ENCODE data around the gene PCNA. TPM values are rescaled to one million over a fixed set of nuclear protein-coding genes. Genes with fewer than 3 reads are reported as not detected.
"Not testable (repeated sequence)": the region's sequence is repeated elsewhere in the genome, so short reads cannot be mapped to it uniquely, and the experiment has no call there.

The PCNA gene
- polyA plus RNA-seq, 1 donor: 54.9 TPM

- no peak for DNase-seq
These were observed 23.8 kb downstream of the PCNA start for GRCh38 chr20:5095931-5096330.

DNA sequence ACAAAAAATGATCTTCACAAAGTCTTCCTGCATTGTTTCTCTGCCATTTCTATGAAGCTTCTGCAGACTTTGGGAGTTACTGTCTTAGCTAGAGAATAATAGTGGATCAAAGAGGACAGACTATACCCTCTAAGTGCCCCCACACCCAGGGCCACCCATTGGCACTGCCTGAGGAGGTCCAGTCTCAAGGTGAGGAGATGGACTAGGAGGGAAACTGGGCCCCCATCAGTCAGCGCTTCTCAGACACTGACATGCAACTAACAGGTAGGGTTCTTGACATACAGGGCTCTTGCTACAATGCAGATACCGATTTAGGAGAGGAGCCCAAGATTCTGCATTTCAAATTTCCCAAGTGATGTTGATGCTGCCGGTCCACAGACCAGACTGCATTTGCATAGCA, 24.3 kb downstream of the PCNA start:
- no peak for DNase-seq

- no peak for DNase-seq
These were observed 26.9 kb downstream of the PCNA start for GRCh38 chr20:5092765-5093339.

- no peak for DNase-seq
These were observed 27.9 kb downstream of the PCNA start for GRCh38 chr20:5091902-5092301.

- DNase-seq: peak; percentile 20
These were observed 29.6 kb downstream of the PCNA start for GRCh38 chr20:5090191-5090590.

DNA sequence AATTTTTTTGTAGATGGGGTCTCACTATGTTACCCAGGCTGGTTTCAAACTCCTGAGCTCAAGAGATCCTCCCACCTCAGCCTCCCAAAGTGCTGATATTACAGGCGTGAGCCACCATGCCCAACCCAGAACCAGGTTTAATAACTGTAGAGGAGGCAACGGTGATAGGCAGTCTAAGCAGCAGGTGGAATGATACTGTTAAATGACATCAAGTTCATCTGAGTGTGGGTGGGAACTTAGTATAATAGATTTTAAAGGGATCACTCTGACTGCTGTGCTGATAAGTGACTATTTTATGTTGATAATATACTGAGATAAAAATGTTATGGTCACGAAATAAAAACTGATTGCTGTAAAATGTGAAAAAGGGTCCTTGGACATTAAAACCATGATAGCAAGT, 31.1 kb downstream of the PCNA start:
- DNase-seq: no peak

- DNase-seq: no peak
These were observed 34.4 kb downstream of the PCNA start for GRCh38 chr20:5085380-5085779.

DNA sequence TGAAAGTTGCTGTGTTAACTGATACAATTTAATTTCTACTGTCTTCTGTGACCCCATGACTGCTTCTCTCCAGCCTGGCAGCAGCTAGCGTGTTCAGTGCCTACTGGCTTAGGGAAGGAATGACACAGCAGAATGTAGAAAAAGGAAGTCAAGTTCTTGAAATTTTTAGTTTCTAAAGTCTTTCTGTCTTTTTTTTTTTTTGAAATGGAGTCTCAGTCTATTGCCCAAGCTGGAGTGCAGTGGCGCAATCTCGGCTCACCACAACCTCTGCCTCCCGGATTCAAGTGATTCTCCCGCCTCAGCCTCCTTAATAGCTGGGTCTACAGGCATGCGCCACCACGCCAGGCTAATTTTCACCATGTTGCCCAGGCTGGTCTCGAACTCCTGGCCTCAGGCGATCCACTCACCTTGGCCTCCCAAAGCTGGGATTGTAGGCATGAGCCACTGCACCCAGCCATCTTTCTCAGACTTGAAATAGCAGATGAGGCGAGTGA, 39.3 kb downstream of the PCNA start:
- peak; percentile 21 for DNase-seq

- DNase-seq: peak; percentile 25
These were observed 41.3 kb downstream of the PCNA start for GRCh38 chr20:5078399-5078958.

DNA sequence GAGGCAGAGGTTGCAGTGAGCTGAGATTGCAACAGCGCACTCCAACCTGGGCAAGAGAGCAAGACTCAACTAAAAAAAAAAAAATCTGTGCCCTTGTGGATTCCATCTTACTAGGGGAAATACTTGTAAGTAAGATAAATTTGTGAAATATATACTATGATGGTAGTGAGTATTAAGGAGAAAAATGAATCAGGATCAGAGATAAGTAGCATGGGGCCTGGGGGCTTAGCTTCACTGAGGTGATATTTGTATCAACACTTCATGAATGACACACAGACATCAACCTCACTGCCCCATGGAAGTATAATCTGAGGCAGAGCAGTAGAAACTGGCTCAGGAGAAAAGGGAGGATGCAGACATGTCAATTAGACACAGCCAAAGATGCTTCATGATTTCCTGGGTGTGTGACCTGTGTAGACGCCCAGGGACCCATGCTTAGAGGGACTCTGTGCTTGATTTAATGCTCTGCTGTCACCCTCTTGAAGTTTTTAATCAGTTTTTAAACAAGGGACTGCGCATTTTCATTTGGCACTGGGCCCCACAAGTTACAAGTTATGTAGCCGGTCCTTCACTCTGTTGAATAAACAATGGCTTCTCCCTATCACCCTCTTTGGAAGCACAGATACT, 41.9 kb downstream of the PCNA start:
- DNase-seq: no peak

DNA sequence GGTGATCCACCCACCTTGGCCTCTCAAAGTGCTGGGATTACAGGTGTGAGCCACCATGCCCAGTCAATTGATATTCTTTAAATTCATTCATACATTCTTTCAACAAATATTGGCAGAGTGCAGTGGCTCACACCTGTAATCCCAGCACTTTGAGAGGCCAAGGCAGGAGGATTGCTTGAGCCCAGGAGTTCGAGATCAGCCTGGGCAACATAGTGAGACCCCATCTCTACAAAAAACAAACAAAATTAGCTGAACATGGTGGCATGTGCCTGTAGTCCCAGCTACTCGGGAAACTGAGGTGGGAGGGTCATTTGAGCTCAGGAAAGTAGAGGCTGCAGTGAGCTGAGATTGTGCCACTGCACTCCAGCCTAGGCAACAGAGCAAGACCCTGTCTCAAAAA, 42.8 kb downstream of the PCNA start:
- DNase-seq: not testable (repeated sequence)

- no peak for DNase-seq
These were observed 45.5 kb downstream of the PCNA start for GRCh38 chr20:5074232-5074674.

DNA sequence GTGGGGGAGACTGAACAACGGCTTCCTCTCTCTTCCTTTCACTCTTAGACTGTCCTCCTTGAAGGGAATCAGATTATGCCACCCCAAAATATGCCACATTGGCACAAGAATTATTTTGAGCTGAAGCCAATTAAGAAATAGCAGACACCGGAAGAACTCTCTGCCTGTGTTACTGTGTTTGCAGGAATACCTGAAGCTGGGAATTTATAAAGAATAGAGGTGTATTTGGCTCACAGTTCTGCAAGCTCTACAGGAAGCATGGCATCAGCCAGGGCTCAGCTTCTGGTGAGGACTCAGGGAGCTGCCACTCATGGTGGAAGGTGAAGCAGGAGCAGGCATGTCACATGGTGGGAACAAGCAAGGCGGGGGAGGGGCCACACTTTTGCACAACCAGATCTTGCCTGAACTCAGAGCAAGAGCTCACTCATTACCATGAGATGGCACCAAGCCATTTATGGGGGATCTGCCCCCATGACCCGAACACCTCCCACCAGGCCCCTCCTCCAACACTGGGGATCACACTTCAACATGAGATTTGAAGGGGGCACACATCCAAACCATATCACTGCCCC, 46.0 kb downstream of the PCNA start:
- DNase-seq: no peak

- DNase-seq: peak; percentile 34
These were observed 46.8 kb downstream of the PCNA start for GRCh38 chr20:5072756-5073659.

- not testable (repeated sequence) for DNase-seq
These were observed 47.8 kb downstream of the PCNA start for GRCh38 chr20:5071942-5072341.

DNA sequence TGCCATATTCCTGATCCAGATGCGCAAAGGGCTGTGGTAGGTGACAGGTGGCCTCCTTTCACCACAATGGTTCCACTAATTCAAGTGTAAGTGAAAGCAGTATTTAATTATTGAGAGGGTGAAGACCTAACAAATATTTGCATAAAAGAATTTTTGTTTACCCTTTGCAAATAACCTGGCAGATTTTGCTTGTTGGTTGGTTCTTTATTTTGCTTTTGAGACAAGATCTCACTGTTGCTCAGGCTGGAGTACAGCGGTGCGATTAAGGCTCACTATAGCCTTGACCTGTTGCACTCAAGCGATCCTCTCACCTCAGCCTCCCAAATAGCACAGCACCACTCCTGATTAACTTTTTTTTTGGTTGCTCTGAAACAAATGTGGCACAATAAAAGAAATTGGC, 49.2 kb downstream of the PCNA start:
- DNase-seq: no peak

DNA sequence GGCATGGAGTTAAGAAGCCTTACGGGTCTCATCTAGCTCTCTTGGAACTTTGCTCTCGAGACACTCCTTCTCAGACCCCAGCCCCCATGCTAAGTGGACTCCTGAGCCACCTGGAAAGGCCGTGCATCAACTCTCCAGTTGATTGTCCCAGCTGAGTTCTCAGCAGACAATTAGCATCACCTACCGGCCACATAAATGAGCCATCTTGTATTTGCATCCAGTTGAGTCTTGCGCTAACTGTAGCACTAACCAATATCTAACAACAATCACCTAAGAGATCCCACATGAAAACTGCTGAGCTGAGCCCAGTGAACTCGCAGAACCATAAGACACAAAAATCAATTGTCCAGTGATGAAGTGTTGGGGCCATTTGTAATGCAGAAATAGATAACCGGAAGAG, 49.7 kb downstream of the PCNA start:
- DNase-seq: no peak

DNA sequence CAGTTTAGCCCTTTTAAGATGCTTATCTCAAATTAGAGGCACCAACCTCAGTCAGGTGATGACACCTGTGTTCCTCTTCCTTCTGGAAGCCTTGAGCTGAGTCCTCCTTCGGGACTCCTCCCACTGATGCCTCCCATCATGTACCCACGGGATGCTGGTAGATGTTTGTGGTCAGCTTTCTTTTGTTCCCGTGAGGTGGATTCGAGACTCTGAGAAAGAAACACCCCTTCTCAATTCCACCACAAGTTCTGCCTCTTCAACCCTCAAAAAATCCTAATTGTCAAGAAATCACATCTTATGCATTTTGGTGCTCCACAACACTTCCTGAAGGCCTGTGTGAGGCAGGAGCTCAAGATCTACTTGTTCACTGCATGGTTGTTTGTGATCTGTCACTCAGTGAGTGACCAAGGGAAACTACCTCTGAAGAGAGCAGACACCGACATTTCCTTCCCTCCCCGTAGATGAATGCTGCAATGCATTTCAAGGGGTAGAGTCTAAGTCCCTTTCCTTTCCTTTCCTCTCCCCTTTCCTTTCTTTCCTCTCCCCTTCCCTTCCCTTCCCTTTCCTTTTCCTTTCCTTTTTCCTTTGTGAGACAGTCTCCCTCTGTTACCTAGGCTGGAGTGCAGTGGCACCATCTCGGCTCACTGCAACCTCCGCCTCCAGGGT, 50.5 kb downstream of the PCNA start:
- DNase-seq: no peak

- DNase-seq: no peak
These were observed 51.7 kb downstream of the PCNA start for GRCh38 chr20:5067877-5068645.

DNA sequence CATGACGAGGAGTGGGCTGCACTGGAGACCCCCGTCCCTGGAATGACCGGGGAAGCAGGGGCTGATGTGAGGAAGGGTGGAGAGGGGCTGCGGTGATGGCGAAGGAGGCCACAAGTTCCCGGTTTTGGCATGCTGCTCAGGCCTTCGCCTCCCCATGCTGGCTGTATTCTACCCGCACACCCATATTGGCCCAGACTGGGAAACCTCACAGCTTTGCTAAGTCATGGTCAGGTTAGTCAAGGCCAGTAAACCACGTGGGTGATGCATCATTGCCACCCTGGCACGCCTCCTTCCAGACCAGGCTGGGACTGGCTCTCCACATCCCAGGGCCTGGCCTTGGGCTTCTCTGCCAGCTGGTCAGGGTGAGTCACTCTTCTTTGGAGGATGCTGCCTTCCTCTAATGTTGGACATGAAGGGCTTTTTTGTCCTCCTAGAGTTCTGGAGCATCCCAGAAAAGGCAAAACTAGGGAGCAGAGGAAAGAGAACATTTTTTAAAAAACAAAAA, 53.8 kb downstream of the PCNA start:
- DNase-seq: no peak

Data from hindlimb muscle (tissue), 1 donor.